Measurements from ENCODE around the gene GFRA1. TPM values are rescaled to one million over a fixed set of nuclear protein-coding genes. Genes with fewer than 3 reads are reported as not detected.
"Not testable (repeated sequence)": the region's sequence is repeated elsewhere in the genome, so short reads cannot be mapped to it uniquely, and the experiment has no call there.

Gene GFRA1
- polyA plus RNA-seq, 2 of the 4 experiments (the other 2 are of a cell fraction): 4.0 to 9.5 TPM

DNA sequence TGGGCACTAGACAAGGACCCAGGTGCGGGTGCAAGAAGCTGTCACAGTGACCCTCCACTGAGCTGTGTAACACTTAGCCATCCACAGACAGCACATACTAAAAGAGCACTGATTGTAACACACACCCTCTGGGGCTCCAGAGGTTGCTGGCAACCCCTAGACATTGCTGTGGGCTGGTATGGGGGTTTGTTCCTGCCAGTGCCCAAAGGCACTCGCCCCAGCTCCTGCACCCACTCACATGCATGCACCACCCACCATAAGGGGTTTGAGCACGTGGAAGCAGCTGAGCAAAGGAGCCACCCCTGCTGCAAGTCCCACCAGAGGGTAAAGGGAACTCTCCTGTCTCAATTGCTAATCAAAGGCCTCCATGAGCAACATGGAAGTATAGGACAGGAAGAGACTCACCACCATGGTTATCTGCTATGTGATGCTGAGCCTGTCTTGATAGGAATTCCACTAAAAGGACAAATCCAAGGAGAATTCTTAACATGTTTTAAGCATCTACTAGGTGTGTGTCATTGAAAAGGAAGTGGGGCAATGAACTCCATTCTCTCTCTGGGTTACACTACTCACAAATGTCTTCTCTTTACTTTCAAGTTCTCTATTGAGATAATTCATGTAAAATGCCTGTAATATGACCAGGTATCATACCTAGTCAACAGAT lies 103.1 kb downstream of the GFRA1 start:
- FAIRE-seq: no peak
- ATAC-seq: no peak
- WGBS (ENCODE audit: missing lambda C conversion rate): 73% methylated on average over 1 of the region's 3 CpGs

DNA sequence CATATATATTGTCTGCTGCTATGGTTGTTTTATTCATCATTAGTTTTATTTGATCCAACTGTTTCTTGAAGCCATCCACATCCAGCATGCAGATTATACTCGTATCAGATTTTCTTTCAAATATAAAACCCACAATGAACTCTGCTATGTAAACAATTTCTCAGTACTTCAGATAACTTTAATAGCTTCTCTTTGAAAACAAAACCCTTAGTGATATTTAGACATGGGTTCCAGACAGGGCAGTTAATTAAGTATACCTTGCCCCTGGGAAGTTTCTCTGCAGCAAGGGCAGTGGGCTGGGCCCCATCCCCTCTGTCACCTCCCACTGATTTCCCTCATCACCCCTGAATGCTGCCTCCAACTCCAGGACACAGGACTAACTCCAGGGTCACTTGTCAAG lies 104.3 kb downstream of the GFRA1 start:
- FAIRE-seq (no peak), ATAC-seq (no peak), DNase-seq (ENCODE audit: low read depth in 1 of 2, low spot score in 1 of 2) (no peak)
- Histone ChIP-seq H3K4me2 (no peak overlapping the region), H3K4me1 (peaks cover 3% of the 10 kb centered on the region; the same call in 1 of the 3 replicates), H3K4me3 (no peak overlapping the region), H3K9me3 (no peaks in the 10 kb centered on the region), H3K27ac (no peak overlapping the region)
- 31% methylated on average over 1 of the region's 1 CpG for WGBS (ENCODE audit: missing lambda C conversion rate)
- CTCF ChIA-PET: interaction anchor here (1.0 kb wide), 1 partner anchor 21 kb away, joined by 3 read pairs; no protein-coding TSS in a partner anchor
- no peak for TF ChIP-seq MAFK (IDR thresholded peaks at IDR 0.05; ENCODE audit: partially characterized antibody)
- TF ChIP-seq, protein P1, sequence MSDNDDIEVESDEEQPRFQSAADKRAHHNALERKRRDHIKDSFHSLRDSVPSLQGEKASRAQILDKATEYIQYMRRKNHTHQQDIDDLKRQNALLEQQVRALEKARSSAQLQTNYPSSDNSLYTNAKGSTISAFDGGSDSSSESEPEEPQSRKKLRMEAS (IDR thresholded peaks at IDR 0.05): no peak
- no peak for TF ChIP-seq POLR2A (IDR thresholded peaks at IDR 0.05; ENCODE audit: low read length)
- TF ChIP-seq BHLHE40 (IDR thresholded peaks at IDR 0.05; ENCODE audit: low read depth, low read length): no peak
- no peak for TF ChIP-seq NFE2L2 (conservative IDR thresholded peaks at IDR 0.05; ENCODE audit: low read length)
- no peak for TF ChIP-seq CHD2 (IDR thresholded peaks at IDR 0.05; ENCODE audit: low read length, partially characterized antibody)
- no peak for TF ChIP-seq RFX5 (IDR thresholded peaks at IDR 0.05)
- TF ChIP-seq POLR2AphosphoS2 (conservative IDR thresholded peaks at IDR 0.05; ENCODE audit: low read length): no peak
- no peak for TF ChIP-seq ZNF302 (CRISPR knock-in tag; IDR thresholded peaks at IDR 0.05)
- TF ChIP-seq EP300 (IDR thresholded peaks at IDR 0.05): no peak
- TF ChIP-seq HOXB5 (CRISPR knock-in tag; IDR thresholded peaks at IDR 0.05): no peak
- no peak for TF ChIP-seq CEBPB (IDR thresholded peaks at IDR 0.05)
- no peak for TF ChIP-seq EHF (CRISPR knock-in tag; IDR thresholded peaks at IDR 0.05)
- TF ChIP-seq HOXA7 (CRISPR knock-in tag; IDR thresholded peaks at IDR 0.05): no peak
- POLR2A ChIA-PET: no interaction called here

More for the DNA sequence above, 103.1 kb downstream of the GFRA1 start:
- TF ChIP-seq RAD21 (conservative IDR thresholded peaks at IDR 0.05 in 1 of 2, IDR thresholded peaks at IDR 0.05 in 1 of 2): no peak
- Histone ChIP-seq H3K9me3 (no peaks in the 10 kb centered on the region), H3K4me3 (no peak overlapping the region), H3K4me2 (no peak overlapping the region), H3K4me1 (peaks cover 3% of the 10 kb centered on the region; the same call in 1 of the 3 replicates), H3K27ac (no peak overlapping the region)
- CTCF ChIA-PET: interaction anchor here (0.6 to 1.6 kb wide), 3 partner anchors 11 to 1903 kb away, joined by 3 read pairs; no protein-coding TSS in a partner anchor
- POLR2A ChIA-PET: no interaction called here
- no peak for DNase-seq (ENCODE audit: low read depth in 1 of 2, low spot score in 1 of 2)

DNA sequence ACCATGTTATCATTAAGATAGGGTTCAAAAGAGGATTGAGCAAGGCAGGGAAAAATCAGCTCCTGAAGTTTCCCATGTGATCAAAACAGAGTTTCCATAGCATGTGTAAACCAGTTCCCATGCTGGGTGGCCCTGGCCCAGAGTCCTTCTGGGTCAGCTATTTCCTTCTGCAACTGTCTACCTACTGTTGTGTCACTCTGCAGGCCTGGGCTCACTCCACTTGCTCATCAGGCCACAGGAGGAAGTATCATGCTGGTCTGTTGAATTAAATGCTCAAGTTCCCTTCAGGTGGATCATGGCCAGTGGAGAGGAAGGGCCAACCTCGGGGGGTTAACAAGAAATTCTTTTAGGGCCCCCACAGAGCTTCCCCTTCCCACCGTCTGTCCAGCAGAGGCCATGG lies 104.7 kb downstream of the GFRA1 start:
- Histone ChIP-seq H3K4me3 (no peak overlapping the region), H3K9me3 (no peaks in the 10 kb centered on the region), H3K4me1 (peaks cover 3% of the 10 kb centered on the region; the same call in 1 of the 3 replicates), H3K27ac (no peak overlapping the region), H3K4me2 (no peak overlapping the region)
- TF ChIP-seq HEYL (CRISPR knock-in tag; IDR thresholded peaks at IDR 0.05): no peak
- no peak for TF ChIP-seq RCOR1 (IDR thresholded peaks at IDR 0.05; ENCODE audit: low read depth, low read length)
- no peak for TF ChIP-seq EHF (CRISPR knock-in tag; IDR thresholded peaks at IDR 0.05)
- no peak for TF ChIP-seq JUN (IDR thresholded peaks at IDR 0.05)
- TF ChIP-seq, protein P2, sequence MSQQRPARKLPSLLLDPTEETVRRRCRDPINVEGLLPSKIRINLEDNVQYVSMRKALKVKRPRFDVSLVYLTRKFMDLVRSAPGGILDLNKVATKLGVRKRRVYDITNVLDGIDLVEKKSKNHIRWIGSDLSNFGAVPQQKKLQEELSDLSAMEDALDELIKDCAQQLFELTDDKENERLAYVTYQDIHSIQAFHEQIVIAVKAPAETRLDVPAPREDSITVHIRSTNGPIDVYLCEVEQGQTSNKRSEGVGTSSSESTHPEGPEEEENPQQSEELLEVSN (IDR thresholded peaks at IDR 0.05; ENCODE audit: borderline replicate concordance, low read depth): no peak
- no peak for TF ChIP-seq SMC3 (IDR thresholded peaks at IDR 0.05)
- no peak for TF ChIP-seq MAFK (IDR thresholded peaks at IDR 0.05; ENCODE audit: partially characterized antibody)
- no peak for TF ChIP-seq ZSCAN20 (CRISPR knock-in tag; IDR thresholded peaks at IDR 0.05)
- ATAC-seq (no peak), FAIRE-seq (no peak), DNase-seq (ENCODE audit: low read depth in 1 of 2, low spot score in 1 of 2) (no peak)
- WGBS (ENCODE audit: missing lambda C conversion rate): 37% methylated on average over 2 of the region's 2 CpGs
- POLR2A ChIA-PET: no interaction called here
- CTCF ChIA-PET: no interaction called here

DNA sequence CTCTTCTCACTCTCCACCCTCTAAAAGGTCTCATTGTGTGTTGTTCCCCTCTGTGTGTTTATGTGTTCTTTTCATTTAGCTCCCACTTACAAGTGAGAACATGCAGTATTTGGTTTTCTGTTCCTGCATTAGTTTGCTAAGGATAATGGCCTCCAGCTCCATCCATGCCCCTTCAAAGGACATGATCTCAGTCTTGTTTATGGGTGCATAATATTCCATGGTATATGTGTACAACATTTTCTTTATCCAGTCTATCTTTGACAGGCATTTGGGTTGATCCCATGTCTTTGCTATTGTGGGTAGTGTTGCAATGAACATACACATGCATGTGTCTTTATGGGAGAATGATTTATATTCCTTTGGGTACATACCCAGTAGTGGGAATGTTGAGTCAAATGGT lies 107.1 kb downstream of the GFRA1 start:
- DNase-seq (ENCODE audit: low read depth in 1 of 2, low spot score in 1 of 2); CTCF ChIA-PET; FAIRE-seq; H3K4me1 ChIP-seq; H3K9me3 ChIP-seq; H3K27ac ChIP-seq; ATAC-seq; H3K4me2 ChIP-seq; H3K4me3 ChIP-seq; POLR2A ChIA-PET: not testable (repeated sequence)
